HG03175 (cell line): Measurements from ENCODE around the gene ING5.
"Not testable (repeated sequence)": the region's sequence is repeated elsewhere in the genome, so short reads cannot be mapped to it uniquely, and the experiment has no call there.

Experiments used
- ATAC-seq: cut with Tn5 transposase; IDR thresholded peaks from one replicate; pipeline ENCODE4 v1.9.1; 2021; ENCODE audit warnings: mild to moderate bottlenecking, moderate library complexity; ENCODE audit not compliant: unreplicated experiment

Gene ING5

GRCh38 chr2:241701399-241702154 lies at the start of gene ING5:
Gene ING5, plus strand, starts transcription at chr2:241702039. Its CDS starts 27 bp downstream, at chr2:241702066.
- ATAC-seq = peak; percentile 60

DNA sequence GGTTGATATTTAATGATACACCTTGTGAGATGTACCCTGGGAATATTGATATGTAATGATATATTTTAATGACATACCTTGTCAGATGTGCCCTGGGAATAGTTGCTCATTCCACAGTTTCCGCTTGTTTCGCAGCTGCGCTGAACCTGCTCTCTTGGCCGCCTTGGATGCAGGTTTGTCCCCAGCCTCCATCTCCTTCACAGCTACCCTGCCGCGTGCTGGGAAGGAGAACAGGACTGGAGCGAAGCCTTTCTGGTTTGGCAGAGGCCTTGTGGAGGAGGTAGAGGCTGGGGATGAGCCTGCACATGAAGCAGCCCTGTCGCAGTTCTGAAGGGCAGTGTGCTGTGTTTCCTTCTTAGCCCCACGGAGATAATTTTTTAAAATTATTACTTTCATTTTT lies 49.7 kb upstream of the ING5 start:
- no peak for ATAC-seq

- ATAC-seq = no peak
These were observed 49.1 kb upstream of the ING5 start for GRCh38 chr2:241652722-241653121.

DNA sequence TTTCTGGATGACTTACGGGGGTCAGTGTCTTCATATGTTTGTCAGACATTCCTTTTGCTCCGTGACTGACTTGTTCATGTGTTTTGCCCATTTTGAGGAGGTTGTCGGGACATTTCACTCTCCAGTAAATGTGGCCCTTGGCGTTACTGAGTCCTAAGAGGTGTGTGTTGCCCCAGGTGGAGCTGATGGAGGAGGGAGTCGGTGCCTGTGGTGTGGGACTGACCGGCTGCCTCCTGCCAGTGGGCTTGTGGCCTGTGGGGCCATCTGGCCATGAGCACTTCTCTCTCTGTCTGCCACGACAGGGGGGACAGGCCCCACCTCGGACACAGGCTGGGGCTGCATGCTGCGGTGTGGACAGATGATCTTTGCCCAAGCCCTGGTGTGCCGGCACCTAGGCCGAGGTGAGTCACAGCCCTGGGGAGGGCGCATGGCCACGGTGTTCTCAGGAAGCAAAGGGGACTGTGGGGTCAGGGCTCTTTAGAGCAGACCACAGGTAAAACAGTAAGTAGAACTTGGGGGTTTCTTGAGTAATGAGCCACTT lies 48.6 kb upstream of the ING5 start:
- ATAC-seq = no peak

DNA sequence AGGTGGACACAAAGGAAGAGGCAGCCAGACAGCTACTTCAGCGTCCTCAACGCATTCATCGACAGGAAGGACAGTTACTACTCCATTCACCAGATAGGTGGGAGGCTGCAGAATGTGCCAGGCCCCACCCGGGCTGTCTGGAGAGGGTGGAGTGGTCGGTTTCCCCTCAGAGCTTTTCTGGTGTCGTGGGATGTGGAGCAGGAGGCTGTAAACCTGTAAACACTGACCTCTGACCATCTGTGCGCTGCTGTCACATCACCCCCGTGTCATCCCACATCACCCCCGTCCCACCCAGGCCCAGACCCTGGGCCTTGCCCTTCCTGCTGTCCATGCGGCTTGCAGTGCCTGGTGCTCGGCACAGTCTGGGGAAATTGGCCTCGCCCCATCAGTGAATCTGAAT lies 47.3 kb upstream of the ING5 start:
- ATAC-seq = no peak

DNA sequence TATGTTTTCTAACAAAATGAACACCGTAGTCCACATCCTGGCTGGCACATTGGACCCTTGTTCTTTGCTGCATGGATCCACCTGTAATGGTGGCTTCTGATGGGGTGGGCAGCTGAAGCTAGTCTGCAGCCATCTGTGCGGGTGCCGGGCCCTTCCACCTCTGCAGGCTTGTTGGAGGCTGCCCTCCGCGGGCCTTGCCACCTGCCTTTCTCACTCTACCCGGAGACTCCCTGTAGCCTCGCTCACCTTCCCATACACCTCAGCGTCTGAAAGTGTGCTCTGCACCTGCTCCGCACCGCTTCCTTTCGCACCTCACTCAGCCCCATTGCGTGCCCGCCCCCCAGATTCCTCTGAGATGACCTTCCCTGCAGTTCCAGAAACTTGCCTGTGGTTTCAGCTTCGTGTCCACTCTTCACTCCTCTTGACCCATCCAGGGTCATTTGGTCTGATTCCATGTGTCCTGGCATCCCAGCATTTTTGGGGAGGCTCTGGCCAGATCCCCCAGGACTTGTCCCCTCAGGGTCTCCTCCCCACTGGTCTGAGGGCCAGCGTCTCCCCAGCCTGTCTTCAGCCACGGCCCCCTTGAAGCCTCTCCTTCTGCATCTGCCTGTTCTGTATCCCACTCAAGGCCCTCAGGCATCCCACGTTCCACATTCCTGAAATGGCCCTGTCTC lies 46.2 kb upstream of the ING5 start:
- ATAC-seq = no peak

DNA sequence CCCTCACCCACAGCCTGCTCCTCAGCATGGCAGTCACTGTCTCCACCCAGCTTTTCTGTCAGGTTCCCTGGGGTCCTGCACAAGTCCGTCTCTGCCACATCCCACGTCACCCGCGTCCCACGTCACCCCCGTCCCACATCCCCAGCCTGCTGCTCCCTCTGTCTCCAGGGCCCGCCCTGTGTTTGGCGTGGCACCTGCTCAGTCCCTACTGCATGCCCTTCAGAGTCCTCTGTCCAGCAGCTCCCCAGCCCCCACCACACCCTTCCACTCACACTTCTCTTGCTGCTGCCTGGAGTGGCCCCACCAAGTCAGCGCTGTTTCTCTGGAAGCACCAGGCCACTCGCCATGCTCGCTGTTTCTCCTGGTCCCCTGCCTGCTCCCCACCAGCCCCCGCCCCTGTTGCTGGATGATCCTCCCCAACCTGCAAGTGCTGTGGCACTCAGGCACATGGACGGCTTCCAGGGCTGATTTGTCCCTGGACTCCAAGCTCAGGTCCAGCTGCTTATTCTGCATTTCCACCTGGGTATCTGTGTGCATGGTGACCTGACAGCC lies 45.6 kb upstream of the ING5 start:
- ATAC-seq = no peak

DNA sequence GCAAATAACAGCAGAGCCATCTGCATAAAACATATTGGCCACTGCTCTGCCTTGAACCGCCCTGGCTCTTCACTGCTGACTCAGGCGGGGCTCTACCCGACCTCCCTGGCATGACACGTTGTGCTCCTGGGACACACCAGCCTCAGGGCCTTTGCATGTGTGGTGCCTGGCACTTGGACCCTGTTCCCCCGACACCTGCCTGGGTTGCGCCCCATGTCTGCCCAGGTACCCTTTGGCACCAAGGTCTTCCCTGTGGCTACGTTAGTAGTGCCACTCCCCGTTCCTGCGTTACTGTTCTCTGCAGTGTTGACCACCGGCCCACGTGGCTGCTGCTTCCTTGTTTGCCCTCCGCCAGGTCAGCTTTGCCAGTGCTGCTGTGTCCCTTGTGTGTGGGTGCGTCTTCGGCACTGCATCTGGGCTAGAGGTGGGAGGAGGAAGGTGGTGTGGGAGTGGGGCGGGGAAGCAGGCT lies 44.0 kb upstream of the ING5 start:
- ATAC-seq = no peak

- ATAC-seq = no peak
These were observed 43.5 kb upstream of the ING5 start for GRCh38 chr2:241658296-241658695.

GRCh38 chr2:241659150-241659739 lies 42.6 kb upstream of the ING5 start:
- ATAC-seq = no peak

DNA sequence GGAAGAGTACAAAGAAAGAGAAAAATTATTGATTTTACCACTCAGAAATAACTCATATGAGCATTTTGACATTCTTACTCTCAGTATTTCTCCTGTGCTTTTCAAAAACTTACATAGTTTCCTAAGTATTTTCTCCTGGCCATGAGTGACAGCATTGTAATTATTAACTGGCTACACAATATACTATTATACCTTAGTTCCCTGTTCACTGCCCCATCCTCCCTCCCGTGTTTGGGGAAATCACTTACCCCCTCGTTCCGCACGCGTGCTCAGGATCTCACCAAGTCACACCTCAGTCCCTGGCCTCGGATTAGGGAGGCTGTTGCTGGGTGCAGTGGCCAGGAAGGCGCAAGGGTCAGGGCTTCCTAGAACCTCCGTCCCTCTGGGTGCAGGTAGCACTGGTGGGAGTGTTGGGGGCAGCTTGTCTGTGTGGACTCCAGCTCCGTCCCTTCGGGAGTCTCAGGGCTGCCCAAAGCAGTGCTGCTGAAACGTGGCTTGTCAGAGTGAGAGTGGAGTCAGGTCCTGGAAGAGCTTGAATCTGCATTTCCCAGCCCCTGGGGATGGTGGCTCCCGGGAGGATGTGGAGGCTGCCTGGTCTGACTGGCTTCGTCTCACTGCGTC lies 41.1 kb upstream of the ING5 start:
- no peak for ATAC-seq

GRCh38 chr2:241662731-241663130 lies 39.1 kb upstream of the ING5 start:
- not testable (repeated sequence) for ATAC-seq

DNA sequence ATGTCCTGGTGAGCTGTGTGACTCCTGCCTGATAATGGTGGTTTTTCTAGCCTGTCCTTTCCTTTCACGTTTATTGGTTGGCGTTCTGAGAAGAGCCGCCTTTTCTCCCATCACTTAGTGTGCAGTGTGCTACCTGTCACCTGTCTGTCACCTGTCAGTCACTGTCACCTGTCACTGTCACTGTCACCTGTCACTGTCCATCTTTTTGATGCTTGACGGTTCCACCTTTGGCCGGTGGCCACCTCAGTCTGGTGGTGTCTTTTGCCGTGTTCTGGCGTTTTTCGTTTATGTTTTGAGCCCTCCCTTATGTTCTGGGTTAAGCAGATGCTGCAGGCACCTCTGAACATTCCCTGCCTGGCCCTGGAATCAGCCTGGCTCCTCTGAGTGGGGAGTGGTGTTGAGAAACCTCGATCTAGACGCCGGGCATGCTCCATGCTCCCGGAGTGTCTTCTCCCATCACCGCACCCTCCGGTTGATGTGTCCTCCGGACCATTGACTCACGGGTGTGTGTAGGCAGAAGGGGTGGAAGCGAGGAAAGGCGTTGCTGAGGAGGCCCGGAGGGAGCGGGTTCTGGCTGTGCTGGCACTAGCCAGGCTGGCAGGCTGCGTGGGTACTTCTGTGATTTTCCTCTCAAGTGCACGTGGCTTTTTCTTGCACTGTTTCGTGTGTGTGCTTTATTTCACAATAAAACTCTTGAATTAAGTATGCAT lies 36.0 kb upstream of the ING5 start:
- no peak for ATAC-seq

- ATAC-seq = no peak
These were observed 35.0 kb upstream of the ING5 start for GRCh38 chr2:241666627-241667400.

DNA sequence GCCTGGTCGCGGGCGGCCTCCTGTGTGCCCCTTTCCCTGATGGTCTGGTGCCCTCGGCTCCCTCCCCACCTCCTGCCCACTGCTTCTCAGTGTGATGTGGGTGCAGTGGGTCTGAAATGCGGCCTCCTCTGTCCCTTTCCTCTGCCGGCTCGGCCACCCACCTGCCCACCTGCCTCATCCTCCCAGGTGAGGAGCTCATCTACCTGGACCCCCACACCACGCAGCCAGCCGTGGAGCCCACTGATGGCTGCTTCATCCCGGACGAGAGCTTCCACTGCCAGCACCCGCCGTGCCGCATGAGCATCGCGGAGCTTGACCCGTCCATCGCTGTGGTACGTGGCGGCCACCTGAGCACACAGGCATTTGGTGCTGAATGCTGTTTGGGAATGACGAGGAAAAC lies 33.5 kb upstream of the ING5 start:
- ATAC-seq = no peak

- no peak for ATAC-seq
These were observed 33.0 kb upstream of the ING5 start for GRCh38 chr2:241668839-241669238.

DNA sequence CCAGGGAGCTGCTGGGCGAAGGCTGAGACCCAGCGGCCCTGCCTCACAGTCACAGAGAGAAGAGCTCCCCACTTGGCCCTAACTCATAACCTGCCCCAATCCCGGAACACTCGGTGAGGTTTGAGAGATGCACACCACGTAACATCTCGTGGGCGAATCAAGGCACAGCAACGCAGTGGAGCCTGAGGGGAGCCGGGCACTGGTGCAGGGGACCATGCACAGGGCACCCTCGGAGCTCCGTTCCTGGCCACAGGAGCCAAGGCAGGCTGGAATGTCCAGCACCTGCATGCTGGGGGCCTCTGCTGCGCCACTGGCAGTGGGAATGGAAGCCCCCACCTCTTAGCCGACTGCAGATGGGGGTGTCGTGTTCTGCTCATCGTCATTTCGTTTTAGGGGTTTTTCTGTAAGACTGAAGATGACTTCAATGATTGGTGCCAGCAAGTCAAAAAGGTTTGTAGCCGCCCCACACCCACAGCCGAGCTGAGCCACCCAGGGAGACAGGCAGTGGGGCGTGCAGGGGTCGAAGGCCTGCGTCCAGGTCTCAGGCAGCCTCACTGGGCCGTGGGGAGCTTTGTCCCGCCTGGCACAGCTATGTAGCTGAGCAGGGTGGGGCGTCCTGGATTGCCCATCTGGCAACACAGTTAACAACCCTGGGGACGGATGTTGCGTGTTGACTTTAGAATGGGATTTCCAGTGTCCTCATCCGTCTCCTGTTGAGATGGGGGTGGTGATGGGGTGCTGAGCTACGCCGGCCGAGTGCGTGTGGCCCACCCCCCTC lies 31.3 kb upstream of the ING5 start:
- ATAC-seq = no peak

DNA sequence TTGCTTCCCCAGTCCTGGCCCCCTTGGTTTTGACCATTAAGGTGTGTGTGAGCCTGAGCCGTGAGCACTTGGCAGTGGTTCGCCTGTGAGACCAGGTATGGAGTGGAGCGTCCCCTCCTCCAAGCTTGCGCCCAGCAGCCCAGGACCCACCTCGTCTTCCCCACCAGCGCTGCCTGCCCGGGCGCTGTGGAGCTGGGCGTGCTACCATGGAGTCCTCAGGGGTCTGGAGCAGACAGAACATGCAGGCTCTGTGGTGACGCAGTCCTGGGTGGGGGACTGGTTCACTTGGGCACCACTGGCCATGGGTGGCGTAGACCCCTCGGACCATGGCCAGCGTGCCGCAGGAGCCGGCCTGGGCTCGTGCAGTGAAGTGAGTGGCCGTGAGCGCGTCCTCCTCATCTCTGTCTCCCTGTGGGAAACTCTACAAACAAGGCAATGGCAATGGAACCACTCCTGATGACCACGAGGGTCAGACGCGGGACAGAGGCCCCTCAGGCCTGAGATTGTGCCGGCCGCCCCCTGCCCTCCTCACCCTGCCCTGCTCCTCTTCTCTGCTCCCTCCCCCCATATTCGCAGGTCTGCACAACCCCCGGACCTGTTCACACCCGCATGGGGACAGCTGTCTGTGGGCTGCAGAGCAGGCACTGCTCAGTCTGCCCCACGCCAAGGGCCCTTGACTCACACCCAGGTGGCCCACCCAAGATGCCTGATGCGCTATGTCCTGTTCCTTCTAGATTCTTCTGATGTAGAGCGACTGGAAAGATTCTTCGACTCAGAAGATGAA lies 30.2 kb upstream of the ING5 start:
- no peak for ATAC-seq
